Fibroblast of lung (primary cell): ENCODE measurements around the gene PDCD4.

Experiments
- CTCF ChIP-seq, 2 donors: IDR thresholded peaks in 1 of 2; conservative IDR thresholded peaks in 1 of 2; 1 replicate in 1 of 2; 2 replicates in 1 of 2; pipeline ENCODE4 v1.5.1; 2011 to 2012; ENCODE audit warnings: low read length in 2 of 2, control low read depth in 1 of 2, inconsistent platforms in 1 of 2, low read depth in 1 of 2, mild to moderate bottlenecking in 1 of 2
- EZH2 ChIP-seq: IDR thresholded peaks from 2 replicates; pipeline ENCODE4 v1.5.1; 2012; ENCODE audit warnings: low read length, control low read depth, mild to moderate bottlenecking; ENCODE audit errors: missing control alignments

- TF ChIP-seq CTCF (conservative IDR thresholded peaks at IDR 0.05 in 1 of 2, IDR thresholded peaks at IDR 0.05 in 1 of 2; ENCODE audit: low read depth in 1 of 2, low read length in 2 of 2) (no peak), EZH2 (no peak)
These were observed 25.7 kb upstream of the PDCD4 start for GRCh38 chr10:110845756-110846620.
